ENCODE measurements around the gene BTF3. TPM values are rescaled to one million over a fixed set of nuclear protein-coding genes. Genes with fewer than 3 reads are reported as not detected.

The BTF3 gene
- total RNA-seq (2013), result 339 TPM
- polyA plus RNA-seq, result 100 to 1,000 TPM; 486 to 559 (median 512) TPM
- polyA minus RNA-seq, result 43.4 and 84.8 TPM in 2 replicates
- total RNA-seq, result 177 to 438 (median 351) reads per million in 11 experiments

DNA sequence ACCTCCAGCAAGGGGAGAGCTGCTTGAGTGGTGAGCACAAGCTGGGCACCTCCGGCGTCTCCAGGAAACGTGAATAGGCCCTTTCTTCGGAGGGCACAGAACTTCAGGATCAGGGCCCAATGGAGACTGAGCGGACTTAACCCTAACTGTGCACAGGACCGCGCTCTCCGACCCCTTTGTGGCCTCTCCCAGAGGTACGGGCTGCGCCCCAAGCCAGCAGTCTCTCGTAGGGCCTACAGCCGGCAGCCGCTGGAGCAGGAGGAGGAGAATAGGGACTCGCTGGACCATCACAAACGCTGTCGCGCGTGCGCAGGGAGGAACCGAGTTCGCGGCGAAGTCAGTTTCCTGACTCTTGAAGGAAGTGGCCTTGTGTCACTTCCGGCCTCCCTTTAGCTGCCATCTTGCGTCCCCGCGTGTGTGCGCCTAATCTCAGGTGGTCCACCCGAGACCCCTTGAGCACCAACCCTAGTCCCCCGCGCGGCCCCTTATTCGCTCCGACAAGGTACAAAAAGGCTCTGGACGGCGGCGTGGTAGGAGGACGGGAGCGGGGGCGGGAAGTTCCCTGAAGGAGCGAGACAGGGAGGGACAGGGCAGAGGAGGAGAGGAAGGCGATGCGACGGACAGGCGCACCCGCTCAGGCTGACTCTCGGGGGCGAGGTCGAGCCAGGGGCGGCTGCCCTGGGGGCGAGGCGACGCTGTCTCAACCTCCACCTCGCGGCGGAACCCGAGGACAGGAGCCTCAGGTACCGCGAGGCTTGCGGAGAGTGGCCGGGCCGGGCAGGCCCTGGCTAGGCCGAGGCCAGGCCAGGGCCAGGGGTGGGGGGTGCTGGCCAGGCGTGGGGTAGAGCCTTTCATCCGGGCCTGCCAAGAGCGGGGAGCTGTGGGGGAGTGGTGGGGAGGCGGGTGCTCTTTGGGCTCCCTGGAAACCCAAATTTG is at the start of gene BTF3:
Gene BTF3 (plus strand): TSS at position 386 of the 936 bp plus-strand sequence. CDS start 226 bp downstream, at position 612.
- Mint-ChIP-seq H3K27me3 (ENCODE audit: low read depth in 3 of 3) (peaks cover 4 to 7% (median 5%) of the 10 kb centered on the region in 3 donors), H3K4me3 (peak within 1 kb of the TSS; percentile 89 to 96), H3K27ac (peak within 1 kb of the TSS; percentile 92 to 99 (median 98)), H3K9me3 (no peaks in the 10 kb centered on the region), H3K36me3 (peaks cover 31 to 38% of the 10 kb centered on the region in 2 donors), H3K4me1 (peaks cover 26% of the 10 kb centered on the region)
- Histone ChIP-seq H3K9me3 (replicated peaks in 1 of 2; ENCODE audit: control insufficient read depth in 1 of 2, insufficient read depth in 1 of 2, low read length in 2 of 2) (no peaks in the 10 kb centered on the region), H3K79me2 (ENCODE audit: insufficient read depth, low read length) (peaks cover 39% of the 10 kb centered on the region), H3K27ac (ENCODE audit: low read depth in 1 of 2, low read length in 2 of 2) (peak within 1 kb of the TSS; percentile 77 to 99), H4K20me1 (ENCODE audit: insufficient read depth, low read length) (peaks cover 13% of the 10 kb centered on the region), H3K4me3 (replicated peaks in 1 of 3; ENCODE audit: low read depth in 2 of 3, low read length in 3 of 3) (peak within 1 kb of the TSS; percentile 47 to 87 (median 86)), H3K9ac (ENCODE audit: insufficient read depth, low read length, poor library complexity, severe bottlenecking) (peak within 1 kb of the TSS; percentile 99), H2AFZ (ENCODE audit: insufficient read depth, low read depth, low read length, poor library complexity, severe bottlenecking) (peak within 1 kb of the TSS; percentile 97), H3K4me2 (replicated peaks; ENCODE audit: extremely low read depth, low read length, poor library complexity, severe bottlenecking) (peak within 1 kb of the TSS; percentile 81), H3K4me1 (ENCODE audit: control insufficient read depth in 1 of 2, insufficient read depth in 2 of 2, low read length in 2 of 2) (peaks cover 14 to 27% of the 10 kb centered on the region in 2 donors), H3K27me3 (ENCODE audit: control insufficient read depth in 2 of 2, insufficient read depth in 2 of 2, low read length in 2 of 2) (peaks cover 2 to 9% of the 10 kb centered on the region in 2 donors), H3K36me3 (replicated peaks in 1 of 2; ENCODE audit: control insufficient read depth in 1 of 2, insufficient read depth in 2 of 2, low read length in 2 of 2) (peaks cover 25 to 33% of the 10 kb centered on the region in 2 donors)
- DNase-seq, result peak; percentile 94 to 96 (median 96)
- TF ChIP-seq CTCF (IDR thresholded peaks at IDR 0.05), result no peak
- WGBS (ENCODE audit: insufficient coverage), result under 1% methylated on average over 53 of the region's 67 CpGs
- intact Hi-C loops (cut with micrococcal nuclease), result loop anchor here in 1 of 2 donors (5.0 to 10.0 kb wide), 2 partner anchors 69 to 684 kb away; partner anchors contain the start of genes ANKRA2, TNPO1 and UTP15

GRCh38 chr5:73448463-73449136 is 49.6 kb upstream of the BTF3 start, which contains the start of gene FOXD1:
FOXD1 (minus strand) TSS chr5:73448777; CDS start chr5:73448362, 415 bp downstream.
- H3K4me3 ChIP-seq (replicated peaks in 1 of 3; ENCODE audit: low read depth in 2 of 3, low read length in 3 of 3), result peak within 1 kb of the TSS; percentile 28 to 76 (median 43)
- Mint-ChIP-seq H3K27me3 (ENCODE audit: low read depth in 3 of 3) (peaks cover 84 to 90% (median 89%) of the 10 kb centered on the region in 3 donors), H3K4me1 (peaks cover 26% of the 10 kb centered on the region), H3K4me3 (peak within 1 kb of the TSS; percentile 81 to 95), H3K9me3 (peaks cover 3 to 61% (median 38%) of the 10 kb centered on the region in 7 donors), H3K36me3 (peaks cover 15 to 23% of the 10 kb centered on the region in 2 donors), H3K27ac (peak within 1 kb of the TSS in 1 of 7 donors; percentile 12)
- no peaks in the 10 kb centered on the region for H3K36me3 ChIP-seq (replicated peaks in 1 of 2; ENCODE audit: control insufficient read depth in 1 of 2, insufficient read depth in 2 of 2, low read length in 2 of 2)
- peak within 1 kb of the TSS; percentile 86 for H2AFZ ChIP-seq (ENCODE audit: insufficient read depth, low read depth, low read length, poor library complexity, severe bottlenecking)
- peak within 1 kb of the TSS; percentile 21 for H3K9ac ChIP-seq (ENCODE audit: insufficient read depth, low read length, poor library complexity, severe bottlenecking)
- under 1% methylated on average over 49 of the region's 59 CpGs for whole genome bisulfite sequencing (ENCODE audit: insufficient coverage)
- peaks cover 24 to 30% of the 10 kb centered on the region in 2 donors for H3K4me1 ChIP-seq (ENCODE audit: control insufficient read depth in 1 of 2, insufficient read depth in 2 of 2, low read length in 2 of 2)
- intact Hi-C loops (cut with micrococcal nuclease), result no loop called here
- no peak within 1 kb of the TSS for H3K27ac ChIP-seq (ENCODE audit: low read depth in 1 of 2, low read length in 2 of 2)
- H3K27me3 ChIP-seq (ENCODE audit: control insufficient read depth in 2 of 2, insufficient read depth in 2 of 2, low read length in 2 of 2), result peaks cover 80 to 88% of the 10 kb centered on the region in 2 donors
- H3K4me2 ChIP-seq (replicated peaks; ENCODE audit: extremely low read depth, low read length, poor library complexity, severe bottlenecking), result peak within 1 kb of the TSS; percentile 90
- no peaks in the 10 kb centered on the region for H4K20me1 ChIP-seq (ENCODE audit: insufficient read depth, low read length)
- no peak for TF ChIP-seq CTCF (IDR thresholded peaks at IDR 0.05)
- DNase-seq, result peak; percentile 36 to 61 (median 42)
- H3K79me2 ChIP-seq (ENCODE audit: insufficient read depth, low read length), result no peaks in the 10 kb centered on the region
- H3K9me3 ChIP-seq (replicated peaks in 1 of 2; ENCODE audit: control insufficient read depth in 1 of 2, insufficient read depth in 1 of 2, low read length in 2 of 2), result peaks cover 14 to 66% of the 10 kb centered on the region in 2 donors

Data from CD14-positive monocyte (primary cell).